OCI-LY1 (cell line): ENCODE data around the gene SEMA6B.
A peak's percentile ranks its signal among the peaks of the same experiment; 100 is the strongest.

ENCODE experiments used
- H2AFZ ChIP-seq: fragments of 200-600 bp; sonication (generic), shearing (Covaris generic); 2 replicates; pipeline ENCODE4 v1.6.0; 2014; ENCODE audit warnings: antibody characterized with exemption, mild to moderate bottlenecking, low read length
- H3F3A ChIP-seq: fragments of 200-600 bp; sonication (generic), shearing (Covaris generic); 2 replicates; pipeline ENCODE4 v1.6.0; 2014; ENCODE audit warnings: mild to moderate bottlenecking, antibody characterized with exemption, low read length, moderate library complexity; ENCODE audit not compliant: insufficient read depth
- H3K27ac ChIP-seq: fragments of 200-600 bp; sonication (generic); 2 replicates; pipeline ENCODE4 v1.5.1; 2014; ENCODE audit warnings: low read length, mixed run types, mild to moderate bottlenecking, low read depth; ENCODE audit not compliant: poor library complexity, severe bottlenecking
- H3K27me3 ChIP-seq: fragments of 200-600 bp; sonication (generic); 2 replicates; pipeline ENCODE4 v1.6.0; 2014; ENCODE audit warnings: antibody characterized with exemption, mild to moderate bottlenecking, low read length, moderate library complexity; ENCODE audit not compliant: insufficient read depth
- H3K36me3 ChIP-seq: fragments of 200-600 bp; sonication (generic); 2 replicates; pipeline ENCODE4 v1.6.1; 2014; ENCODE audit warnings: mild to moderate bottlenecking, antibody characterized with exemption, low read length, moderate library complexity, mixed read lengths; ENCODE audit not compliant: insufficient read depth
- H3K4me1 ChIP-seq: fragments of 200-600 bp; sonication (generic); 2 replicates; pipeline ENCODE4 v1.5.1; 2014; ENCODE audit warnings: mild to moderate bottlenecking, low read length, moderate library complexity; ENCODE audit not compliant: insufficient read depth, severe bottlenecking
- H3K4me2 ChIP-seq: fragments of 200-600 bp; sonication (generic), shearing (Covaris generic); 2 replicates; pipeline ENCODE4 v1.6.1; 2014; ENCODE audit warnings: low read length
- H3K4me3 ChIP-seq: fragments of 200-600 bp; sonication (generic); 2 replicates; pipeline ENCODE4 v1.5.1; 2014; ENCODE audit warnings: low read length, low read depth, mild to moderate bottlenecking, mixed read lengths; ENCODE audit not compliant: poor library complexity, severe bottlenecking
- H3K79me2 ChIP-seq: fragments of 200-600 bp; shearing (Covaris generic); 2 replicates; pipeline ENCODE4 v1.6.1; 2016; ENCODE audit warnings: mixed run types, low read length, mixed read lengths; ENCODE audit not compliant: insufficient read depth
- H3K9ac ChIP-seq: fragments of 200-600 bp; sonication (generic), shearing (Covaris generic); 2 replicates; pipeline ENCODE4 v1.6.1; 2014; ENCODE audit warnings: mild to moderate bottlenecking, low read length, mixed read lengths
- H3K9me2 ChIP-seq: fragments of 200-600 bp; sonication (generic), shearing (Covaris generic); 2 replicates; pipeline ENCODE4 v1.6.1; 2014; ENCODE audit warnings: low read depth, mild to moderate bottlenecking, low read length, mixed read lengths
- H3K9me3 ChIP-seq: fragments of 200-600 bp; shearing (Covaris generic); 2 replicates; pipeline ENCODE4 v1.6.1; 2014; ENCODE audit warnings: low read length, mixed read lengths
- H4K20me1 ChIP-seq: fragments of 200-600 bp; sonication (generic), shearing (Covaris generic); 2 replicates; pipeline ENCODE4 v1.6.0; 2016; ENCODE audit warnings: mild to moderate bottlenecking, low read length; ENCODE audit not compliant: insufficient read depth
- EZH2 ChIP-seq: fragments of 200-600 bp; sonication (generic), shearing (Covaris generic); IDR thresholded peaks from 2 replicates; pipeline ENCODE4 v1.8.0; 2017; ENCODE audit warnings: borderline replicate concordance, mixed run types, mild to moderate bottlenecking, antibody characterized with exemption, low read length, moderate library complexity, mixed read lengths
- TF ChIP-seq, protein P1 (sequence below): fragments of 200-600 bp; sonication (generic), shearing (Covaris generic); IDR thresholded peaks from 2 replicates; pipeline ENCODE4 v1.5.1; 2017; ENCODE audit warnings: mild to moderate bottlenecking, antibody characterized with exemption, low read length, moderate library complexity, mixed read lengths

The SEMA6B gene

DNA sequence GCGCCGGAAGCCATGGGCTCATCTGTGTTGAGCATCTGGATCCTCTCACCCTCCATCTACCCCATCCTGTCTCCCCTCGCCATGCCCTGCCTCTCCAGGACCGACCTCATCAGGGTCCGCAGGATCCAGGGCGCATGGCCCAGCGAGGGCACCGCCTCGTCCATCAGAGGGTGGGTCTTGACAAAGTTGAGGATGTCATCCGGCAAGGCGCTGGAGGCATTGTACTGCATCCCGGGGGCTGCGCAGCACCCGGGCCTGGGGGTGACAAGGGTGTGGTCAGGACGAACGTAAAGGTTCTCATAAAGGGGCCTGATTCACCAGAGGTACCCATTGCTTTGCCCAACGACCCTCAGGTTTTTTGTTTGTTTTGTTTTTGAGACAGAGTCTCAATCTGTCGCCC lies 9.5 kb downstream of the SEMA6B start:
- Histone ChIP-seq H4K20me1 (no peaks in the 10 kb centered on the region), H3K36me3 (no peaks in the 10 kb centered on the region), H3K4me2 (no peak overlapping the region), H2AFZ (no peak overlapping the region), H3K9ac (no peak overlapping the region), H3K27me3 (peaks cover 12% of the 10 kb centered on the region; the same call in 1 of the 2 replicates), H3K9me2 (no peaks in the 10 kb centered on the region), H3K27ac (no peak overlapping the region), H3K4me3 (no peak overlapping the region), H3K9me3 (no peaks in the 10 kb centered on the region), H3K79me2 (no peaks in the 10 kb centered on the region), H3K4me1 (no peaks in the 10 kb centered on the region), H3F3A (no peaks in the 10 kb centered on the region)
- no peak for TF ChIP-seq EZH2
- TF ChIP-seq, protein P1, sequence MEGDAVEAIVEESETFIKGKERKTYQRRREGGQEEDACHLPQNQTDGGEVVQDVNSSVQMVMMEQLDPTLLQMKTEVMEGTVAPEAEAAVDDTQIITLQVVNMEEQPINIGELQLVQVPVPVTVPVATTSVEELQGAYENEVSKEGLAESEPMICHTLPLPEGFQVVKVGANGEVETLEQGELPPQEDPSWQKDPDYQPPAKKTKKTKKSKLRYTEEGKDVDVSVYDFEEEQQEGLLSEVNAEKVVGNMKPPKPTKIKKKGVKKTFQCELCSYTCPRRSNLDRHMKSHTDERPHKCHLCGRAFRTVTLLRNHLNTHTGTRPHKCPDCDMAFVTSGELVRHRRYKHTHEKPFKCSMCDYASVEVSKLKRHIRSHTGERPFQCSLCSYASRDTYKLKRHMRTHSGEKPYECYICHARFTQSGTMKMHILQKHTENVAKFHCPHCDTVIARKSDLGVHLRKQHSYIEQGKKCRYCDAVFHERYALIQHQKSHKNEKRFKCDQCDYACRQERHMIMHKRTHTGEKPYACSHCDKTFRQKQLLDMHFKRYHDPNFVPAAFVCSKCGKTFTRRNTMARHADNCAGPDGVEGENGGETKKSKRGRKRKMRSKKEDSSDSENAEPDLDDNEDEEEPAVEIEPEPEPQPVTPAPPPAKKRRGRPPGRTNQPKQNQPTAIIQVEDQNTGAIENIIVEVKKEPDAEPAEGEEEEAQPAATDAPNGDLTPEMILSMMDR = no peak

DNA sequence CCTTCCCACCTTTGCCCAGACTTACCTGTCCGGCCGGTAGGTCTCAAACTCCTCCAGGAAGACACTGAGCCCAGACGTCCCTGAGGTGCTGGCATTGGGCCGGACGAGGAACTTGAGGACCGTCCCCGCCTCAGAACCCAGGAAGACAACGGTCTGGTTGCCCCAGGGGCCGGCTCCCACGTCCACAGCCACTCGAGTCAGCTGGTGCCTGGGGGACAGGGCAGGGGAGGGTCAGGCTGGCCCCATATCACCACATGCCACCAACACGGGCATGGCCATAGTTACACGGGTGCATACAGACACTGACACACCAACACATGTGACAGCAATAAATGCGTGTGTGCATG lies 11.3 kb downstream of the SEMA6B start:
- no peak for TF ChIP-seq EZH2
- TF ChIP-seq, protein P1 = no peak

DNA sequence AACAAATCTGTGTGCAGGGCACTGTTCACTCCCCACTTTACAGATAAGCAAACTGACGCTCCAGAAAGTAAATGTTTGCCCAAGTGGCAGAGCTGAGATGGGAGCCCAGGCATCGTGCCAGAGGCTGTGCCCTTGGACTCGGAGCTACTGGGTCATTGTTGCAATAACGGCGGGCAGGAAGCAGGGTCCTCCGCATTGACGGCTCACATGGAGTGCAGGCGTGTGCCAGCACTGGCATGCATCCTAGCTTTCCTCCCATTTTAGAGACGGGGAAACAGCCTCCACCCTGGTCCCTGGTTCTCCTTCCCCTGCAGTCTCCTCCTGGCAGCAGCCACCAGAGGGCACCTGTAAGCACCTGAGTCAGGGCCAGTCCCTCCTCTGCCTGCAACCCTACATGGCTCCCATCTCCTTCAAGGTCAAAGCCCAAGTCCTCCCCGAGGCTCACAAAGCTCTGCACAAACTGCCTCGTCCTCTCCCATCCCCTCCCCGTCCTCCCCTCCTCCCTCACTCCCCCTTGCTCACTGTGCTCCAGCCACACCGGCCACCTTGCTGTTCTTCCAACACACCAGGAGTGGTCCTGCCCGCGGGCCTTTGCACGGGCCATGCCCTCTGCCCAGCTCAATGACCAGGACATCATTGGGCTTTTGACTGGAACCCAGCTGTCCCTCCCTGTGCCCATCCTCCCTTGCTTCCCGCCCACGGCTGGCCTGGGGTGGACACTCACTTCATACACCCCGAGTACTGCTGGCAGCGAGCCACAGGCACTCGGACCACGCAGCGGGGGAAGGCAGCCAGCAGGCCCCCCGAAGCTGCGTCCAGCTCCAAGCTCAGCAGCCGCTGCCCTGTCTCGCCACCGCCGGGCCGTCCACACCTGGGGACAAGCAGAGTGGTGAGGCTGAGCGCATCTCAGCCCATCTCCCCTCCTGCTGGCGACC lies 11.9 kb downstream of the SEMA6B start:
- no peaks in the 10 kb centered on the region for H3F3A ChIP-seq
- no peaks in the 10 kb centered on the region for H3K9me3 ChIP-seq
- no peak overlapping the region for H3K9ac ChIP-seq
- no peak overlapping the region for H2AFZ ChIP-seq
- H3K36me3 ChIP-seq = no peaks in the 10 kb centered on the region
- H3K4me3 ChIP-seq = no peak overlapping the region
- H3K9me2 ChIP-seq = no peaks in the 10 kb centered on the region
- H3K27me3 ChIP-seq = peaks cover 16% of the 10 kb centered on the region; the same call in 1 of the 2 replicates
- H3K79me2 ChIP-seq = no peaks in the 10 kb centered on the region
- no peaks in the 10 kb centered on the region for H4K20me1 ChIP-seq
- no peaks in the 10 kb centered on the region for H3K4me1 ChIP-seq
- H3K27ac ChIP-seq = no peak overlapping the region
- TF ChIP-seq, protein P1 = peak; percentile 42; the same call in 1 of the 2 replicates
- TF ChIP-seq EZH2 = no peak
- no peak overlapping the region for H3K4me2 ChIP-seq

More for the DNA sequence above, 11.3 kb downstream of the SEMA6B start:
- no peaks in the 10 kb centered on the region for H4K20me1 ChIP-seq
- H3K9me3 ChIP-seq = no peaks in the 10 kb centered on the region
- H2AFZ ChIP-seq = no peak overlapping the region
- H3K4me1 ChIP-seq = no peaks in the 10 kb centered on the region
- no peak overlapping the region for H3K27ac ChIP-seq
- no peak overlapping the region for H3K9ac ChIP-seq
- no peaks in the 10 kb centered on the region for H3K36me3 ChIP-seq
- H3K9me2 ChIP-seq = no peaks in the 10 kb centered on the region
- no peaks in the 10 kb centered on the region for H3F3A ChIP-seq
- H3K4me2 ChIP-seq = no peak overlapping the region
- no peaks in the 10 kb centered on the region for H3K79me2 ChIP-seq
- H3K4me3 ChIP-seq = no peak overlapping the region
- H3K27me3 ChIP-seq = peaks cover 12% of the 10 kb centered on the region; the same call in 1 of the 2 replicates
